GM12872 (cell line): ENCODE measurements around the gene SERPINB5.

Experiments
- CTCF ChIP-seq: IDR thresholded peaks from 3 replicates; pipeline ENCODE4 v1.5.1; 2011; ENCODE audit warnings: low read depth, mild to moderate bottlenecking, low read length, moderate library complexity; ENCODE audit not compliant: insufficient read depth

Gene SERPINB5

GRCh38 chr18:63468575-63468974, 8.2 kb upstream of the SERPINB5 start:
- no peak for TF ChIP-seq CTCF

- no peak for TF ChIP-seq CTCF
These were observed 6.0 kb upstream of the SERPINB5 start for GRCh38 chr18:63470751-63471150.

- no peak for TF ChIP-seq CTCF
These were observed 4.4 kb upstream of the SERPINB5 start for GRCh38 chr18:63472380-63472779.

GRCh38 chr18:63477200-63477599, 442 bp downstream of the SERPINB5 start:
- TF ChIP-seq CTCF = no peak

GRCh38 chr18:63477968-63478367, 1.2 kb downstream of the SERPINB5 start:
- no peak for TF ChIP-seq CTCF

- TF ChIP-seq CTCF = no peak
These were observed 3.1 kb downstream of the SERPINB5 start for GRCh38 chr18:63479826-63480225.

GRCh38 chr18:63480476-63480875, 3.7 kb downstream of the SERPINB5 start:
- no peak for TF ChIP-seq CTCF

GRCh38 chr18:63480915-63481314, 4.2 kb downstream of the SERPINB5 start:
- no peak for TF ChIP-seq CTCF
